Loucy (cell line): ENCODE results near the gene LLGL2.

Experiments
- H2AFZ ChIP-seq: fragments of 200-600 bp; sonication (generic); 2 replicates; pipeline ENCODE4 v1.6.0; 2016; ENCODE audit warnings: antibody characterized with exemption, mild to moderate bottlenecking, low read length, moderate library complexity
- H3F3A ChIP-seq: fragments of 200-600 bp; 2 replicates; pipeline ENCODE4 v1.6.0; 2016; ENCODE audit warnings: antibody characterized with exemption, low read depth, mild to moderate bottlenecking
- H3K27me3 ChIP-seq: fragments of 200-600 bp; sonication (generic); 2 replicates; pipeline ENCODE4 v1.6.1; 2014; ENCODE audit warnings: low read length, mild to moderate bottlenecking; ENCODE audit not compliant: insufficient read depth, poor library complexity, severe bottlenecking
- H3K36me3 ChIP-seq: fragments of 200-600 bp; sonication (generic); 2 replicates; pipeline ENCODE4 v1.6.1; 2016; ENCODE audit warnings: low read length; ENCODE audit not compliant: insufficient read depth
- H3K4me1 ChIP-seq: fragments of 200-600 bp; sonication (generic); 2 replicates; pipeline ENCODE4 v1.5.1; 2014; ENCODE audit warnings: low read length, mild to moderate bottlenecking; ENCODE audit not compliant: insufficient read depth, poor library complexity, severe bottlenecking
- H3K4me2 ChIP-seq: fragments of 200-600 bp; sonication (generic); 2 replicates; pipeline ENCODE4 v1.6.0; 2014; ENCODE audit warnings: antibody characterized with exemption, low read length, low read depth, mild to moderate bottlenecking; ENCODE audit not compliant: poor library complexity, severe bottlenecking
- H3K4me3 ChIP-seq: fragments of 200-600 bp; sonication (generic); 2 replicates; pipeline ENCODE4 v1.5.1; 2014; ENCODE audit warnings: low read length, mild to moderate bottlenecking, mixed read lengths; ENCODE audit not compliant: poor library complexity, severe bottlenecking
- H3K79me2 ChIP-seq: fragments of 200-600 bp; sonication (generic); 2 replicates; pipeline ENCODE4 v1.6.1; 2014; ENCODE audit warnings: low read length; ENCODE audit not compliant: insufficient read depth
- H3K9ac ChIP-seq: fragments of 200-600 bp; sonication (generic); 2 replicates; pipeline ENCODE4 v1.6.0; 2014; ENCODE audit warnings: mild to moderate bottlenecking, low read depth, low read length, moderate library complexity; ENCODE audit not compliant: poor library complexity, severe bottlenecking
- H3K9me2 ChIP-seq: fragments of 200-600 bp; sonication (generic); replicated peaks from 2 replicates; pipeline ENCODE4 v1.6.1; 2016; ENCODE audit warnings: low read depth, low read length, mixed read lengths
- H3K9me3 ChIP-seq: fragments of 200-600 bp; sonication (generic); 2 replicates; pipeline ENCODE4 v1.6.1; 2014; ENCODE audit warnings: mild to moderate bottlenecking, antibody characterized with exemption, low read length, low read depth; ENCODE audit not compliant: insufficient read depth
- H4K20me1 ChIP-seq: fragments of 200-600 bp; sonication (generic); 2 replicates; pipeline ENCODE4 v1.6.0; 2014; ENCODE audit warnings: antibody characterized with exemption, low read length, mild to moderate bottlenecking; ENCODE audit not compliant: insufficient read depth, poor library complexity, severe bottlenecking
- CTCF ChIP-seq: fragments of 200-600 bp; sonication (generic); conservative IDR thresholded peaks from 2 replicates; pipeline ENCODE4 v1.5.1; 2014; ENCODE audit warnings: mild to moderate bottlenecking, antibody characterized with exemption, low read length
- EZH2phosphoT487 ChIP-seq: fragments of 200-600 bp; IDR thresholded peaks from 2 replicates; pipeline ENCODE4 v1.6.1; 2018; ENCODE audit warnings: antibody characterized with exemption, mild to moderate bottlenecking, moderate library complexity, borderline replicate concordance

Gene LLGL2

GRCh38 chr17:75524970-75525805 lies at the start of gene LLGL2:
TSS of gene LLGL2 (plus strand) at chr17:75525697. CDS start at chr17:75543427, 17,730 bp downstream.
- Histone ChIP-seq H3K79me2 (no peaks in the 10 kb centered on the region), H3K9me3 (no peaks in the 10 kb centered on the region), H3K4me1 (no peaks in the 10 kb centered on the region), H3K27me3 (no peaks in the 10 kb centered on the region), H4K20me1 (no peaks in the 10 kb centered on the region), H3F3A (0 out of 2 replicates have a peak, but pooled peaks cover 3% of the 10 kb centered on the region), H3K36me3 (no peaks in the 10 kb centered on the region), H3K4me3 (peak within 1 kb of the TSS; percentile 60), H3K9ac (no peak within 1 kb of the TSS), H3K4me2 (peak within 1 kb of the TSS; percentile 53), H2AFZ (no peak within 1 kb of the TSS), H3K9me2 (no peaks in the 10 kb centered on the region)
- no peak for TF ChIP-seq CTCF
- no peak for TF ChIP-seq EZH2phosphoT487

GRCh38 chr17:75475851-75476250 lies 49.6 kb upstream of the LLGL2 start:
- TF ChIP-seq EZH2phosphoT487, result no peak
- TF ChIP-seq CTCF, result no peak
- H2AFZ ChIP-seq, result no peak overlapping the region
- H3K36me3 ChIP-seq, result peaks cover 13% of the 10 kb centered on the region; the same call in 1 of the 2 replicates
- no peak overlapping the region for H3K4me2 ChIP-seq
- no peaks in the 10 kb centered on the region for H3K27me3 ChIP-seq
- H3K79me2 ChIP-seq, result no peaks in the 10 kb centered on the region
- no peaks in the 10 kb centered on the region for H3K9me3 ChIP-seq
- no peak overlapping the region for H3K9ac ChIP-seq
- H3K9me2 ChIP-seq, result no peaks in the 10 kb centered on the region
- no peaks in the 10 kb centered on the region for H4K20me1 ChIP-seq
- no peaks in the 10 kb centered on the region for H3K4me1 ChIP-seq
- no peak overlapping the region for H3K4me3 ChIP-seq
- no peaks in the 10 kb centered on the region for H3F3A ChIP-seq

GRCh38 chr17:75476271-75476671 lies 49.2 kb upstream of the LLGL2 start:
- H3K9me3 ChIP-seq, result no peaks in the 10 kb centered on the region

More at GRCh38 chr17:75476271-75476671, 49.2 kb upstream of the LLGL2 start:
- Histone ChIP-seq H3K4me1 (no peaks in the 10 kb centered on the region), H3K4me2 (no peak overlapping the region), H3K4me3 (no peak overlapping the region), H3F3A (no peaks in the 10 kb centered on the region), H3K27me3 (no peaks in the 10 kb centered on the region), H3K9me2 (no peaks in the 10 kb centered on the region), H2AFZ (no peak overlapping the region), H3K9ac (no peak overlapping the region), H3K79me2 (no peaks in the 10 kb centered on the region), H4K20me1 (no peaks in the 10 kb centered on the region), H3K36me3 (peaks cover 13% of the 10 kb centered on the region; the same call in 1 of the 2 replicates)
- TF ChIP-seq EZH2phosphoT487 (no peak), CTCF (no peak)
